ENCODE measurements around the gene MTLN.

- TF ChIP-seq, protein P1, sequence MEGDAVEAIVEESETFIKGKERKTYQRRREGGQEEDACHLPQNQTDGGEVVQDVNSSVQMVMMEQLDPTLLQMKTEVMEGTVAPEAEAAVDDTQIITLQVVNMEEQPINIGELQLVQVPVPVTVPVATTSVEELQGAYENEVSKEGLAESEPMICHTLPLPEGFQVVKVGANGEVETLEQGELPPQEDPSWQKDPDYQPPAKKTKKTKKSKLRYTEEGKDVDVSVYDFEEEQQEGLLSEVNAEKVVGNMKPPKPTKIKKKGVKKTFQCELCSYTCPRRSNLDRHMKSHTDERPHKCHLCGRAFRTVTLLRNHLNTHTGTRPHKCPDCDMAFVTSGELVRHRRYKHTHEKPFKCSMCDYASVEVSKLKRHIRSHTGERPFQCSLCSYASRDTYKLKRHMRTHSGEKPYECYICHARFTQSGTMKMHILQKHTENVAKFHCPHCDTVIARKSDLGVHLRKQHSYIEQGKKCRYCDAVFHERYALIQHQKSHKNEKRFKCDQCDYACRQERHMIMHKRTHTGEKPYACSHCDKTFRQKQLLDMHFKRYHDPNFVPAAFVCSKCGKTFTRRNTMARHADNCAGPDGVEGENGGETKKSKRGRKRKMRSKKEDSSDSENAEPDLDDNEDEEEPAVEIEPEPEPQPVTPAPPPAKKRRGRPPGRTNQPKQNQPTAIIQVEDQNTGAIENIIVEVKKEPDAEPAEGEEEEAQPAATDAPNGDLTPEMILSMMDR (optimal IDR thresholded peaks at IDR 0.05 in 1 of 3, IDR thresholded peaks at IDR 0.05 in 1 of 3, conservative IDR thresholded peaks at IDR 0.05 in 1 of 3; ENCODE audit: extremely low read depth in 1 of 3, insufficient read depth in 2 of 3, low read length in 3 of 3): no peak
- TF ChIP-seq EZH2 (IDR thresholded peaks at IDR 0.05; ENCODE audit: low read length): no peak
Measured at GRCh38 chr2:110216803-110217202, 4.5 kb upstream of the MTLN start.
